ENCODE data around the gene SLC3A2. TPM values are rescaled to one million over a fixed set of nuclear protein-coding genes. Genes with fewer than 3 reads are reported as not detected.
"Not testable (repeated sequence)": the region's sequence is repeated elsewhere in the genome, so short reads cannot be mapped to it uniquely, and the experiment has no call there.

SLC3A2 gene
- total RNA-seq, 1 donor from 2014 or later, result 175 TPM

- DNase-seq (ENCODE audit: low read depth, low spot score), result no peak
Measured at GRCh38 chr11:62928011-62928410, 47.3 kb downstream of the SLC3A2 start.

- DNase-seq (ENCODE audit: low read depth, low spot score), result no peak
Measured at GRCh38 chr11:62930157-62930556, 49.5 kb downstream of the SLC3A2 start.

GRCh38 chr11:62930666-62931065 is 50.0 kb downstream of the SLC3A2 start:
- DNase-seq (ENCODE audit: low read depth, low spot score), result no peak

GRCh38 chr11:62931499-62932278 is 51.0 kb downstream of the SLC3A2 start:
- DNase-seq (ENCODE audit: low read depth, low spot score), result no peak

- DNase-seq (ENCODE audit: low read depth, low spot score), result no peak
Measured at GRCh38 chr11:62933285-62933684, 52.6 kb downstream of the SLC3A2 start.

- DNase-seq (ENCODE audit: low read depth, low spot score), result no peak
Measured at GRCh38 chr11:62933750-62934495, 53.2 kb downstream of the SLC3A2 start.

GRCh38 chr11:62934496-62934785 is 53.7 kb downstream of the SLC3A2 start:
- DNase-seq (ENCODE audit: low read depth, low spot score), result no peak

- not testable (repeated sequence) for DNase-seq (ENCODE audit: low read depth, low spot score)
Measured at GRCh38 chr11:62937528-62937927, 56.8 kb downstream of the SLC3A2 start.

Other genes starting within 250 kb of the SLC3A2 start
- gene GANAB, start 234.3 kb upstream of the SLC3A2 start, total RNA-seq, result 272 and 287 TPM in 2 replicates
- 25.5 and 26.2 TPM in 2 replicates for gene INTS5, start 227.6 kb upstream of the SLC3A2 start, total RNA-seq
- 40.5 and 49.2 TPM in 2 replicates for gene C11orf98, start 215.7 kb upstream of the SLC3A2 start, total RNA-seq
- gene CSKMT, start 215.6 kb upstream of the SLC3A2 start, total RNA-seq, result 7.5 TPM in 2 replicates
- 10.0 and 13.0 TPM in 2 replicates for gene UQCC3, start 209.2 kb upstream of the SLC3A2 start, total RNA-seq
- gene LBHD1, start 208.6 kb upstream of the SLC3A2 start, total RNA-seq, result 2.3 and 3.3 TPM in 2 replicates
- 153 and 182 TPM in 2 replicates for gene UBXN1, start 201.8 kb upstream of the SLC3A2 start, total RNA-seq
- gene LRRN4CL, start 191.4 kb upstream of the SLC3A2 start, total RNA-seq, result under 0.01 and 0.04 TPM in 2 replicates
- gene BSCL2, start 173.5 kb upstream of the SLC3A2 start, total RNA-seq, result 18.8 and 20.9 TPM in 2 replicates
- gene GNG3, start 173.2 kb upstream of the SLC3A2 start, total RNA-seq, result not detected in 2 replicates
- gene HNRNPUL2, start 153.4 kb upstream of the SLC3A2 start, total RNA-seq, result 11.6 and 14.2 TPM in 2 replicates
- gene TTC9C, start 152.4 kb upstream of the SLC3A2 start, total RNA-seq, result 32.8 and 34.2 TPM in 2 replicates
- 8.7 and 12.1 TPM in 2 replicates for gene ZBTB3, start 126.7 kb upstream of the SLC3A2 start, total RNA-seq
- 58.6 and 85.9 TPM in 2 replicates for gene POLR2G, start 119.3 kb upstream of the SLC3A2 start, total RNA-seq
- 20.3 and 29.1 TPM in 2 replicates for gene TAF6L, start 109.5 kb upstream of the SLC3A2 start, total RNA-seq
- gene TMEM179B, start 93.5 kb upstream of the SLC3A2 start, total RNA-seq, result 25.2 and 30.3 TPM in 2 replicates
- 12.5 and 14.1 TPM in 2 replicates for gene TMEM223, start 88.9 kb upstream of the SLC3A2 start, total RNA-seq
- 14.8 and 38.9 TPM in 2 replicates for gene NXF1, start 75.5 kb upstream of the SLC3A2 start, total RNA-seq
- gene STX5, start 48.8 kb upstream of the SLC3A2 start, total RNA-seq, result 35.9 and 39.6 TPM in 2 replicates
- gene TEX54, start 48.1 kb upstream of the SLC3A2 start, total RNA-seq, result 0.26 TPM in 1 of 2 replicates, not detected in the other
- gene WDR74, start 41.3 kb upstream of the SLC3A2 start, total RNA-seq, result 71.1 and 71.2 TPM in 2 replicates
- not detected in 2 replicates for gene CHRM1, start 40.5 kb downstream of the SLC3A2 start, total RNA-seq
- not detected in 2 replicates for gene SLC22A6, start 104.1 kb downstream of the SLC3A2 start, total RNA-seq
- not detected in 2 replicates for gene SLC22A8, start 134.9 kb downstream of the SLC3A2 start, total RNA-seq

Measured in pulmonary artery endothelial cell (primary cell).